Endothelial cell of umbilical vein (primary cell): ENCODE data around the gene GADL1. TPM values are rescaled to one million over a fixed set of nuclear protein-coding genes. Genes with fewer than 3 reads are reported as not detected.

Source experiments
- BruUV-seq: library from RNA; stranded (reverse); fragments of 400-500 nt; replicated peaks from 2 replicates; lab custom pipeline; 2021; lab: Mats Ljungman, UMichigan
- CTCF ChIA-PET: fragments of 300-600, 350-600 bp; sonication (Branson Sonifier 250); formaldehyde crosslinking; loops from one replicate; lab custom pipeline; 2021; ENCODE audit warnings: antibody characterized with exemption, inconsistent platforms; lab: Charles Lee
- POLR2A ChIA-PET: fragments of 300-600, 350-600 bp; sonication (Branson Sonifier 250); formaldehyde crosslinking; loops from one replicate; lab custom pipeline; 2021; ENCODE audit warnings: antibody characterized with exemption, inconsistent platforms; lab: Charles Lee
- DNase-seq: peaks from one replicate; pipeline ENCODE4 v3.0.0-alpha.2; 2011; ENCODE audit warnings: low read depth, low spot score
- FAIRE-seq: peaks from 2 replicates; lab custom pipeline; 2011; peaks lifted over from hg19 to GRCh38; lab: Jason Lieb, UNC
- H2AFZ ChIP-seq: 2 replicates; pipeline ENCODE4 v1.6.0; 2012; ENCODE audit warnings: low read depth, low read length, control low read depth, inconsistent platforms
- H3K27ac ChIP-seq: 2 replicates; pipeline ENCODE4 v1.5.1; 2011; ENCODE audit warnings: low read depth, mild to moderate bottlenecking, control low read depth, low read length, moderate library complexity; ENCODE audit not compliant: insufficient read depth
- H3K27me3 ChIP-seq, 2 experiments: 2 replicates each; pipeline versions ENCODE4 v1.6.0 to v1.6.1; 2011; ENCODE audit warnings: low read length in 2 of 2, mixed read lengths in 1 of 2; ENCODE audit not compliant: control insufficient read depth in 2 of 2, insufficient read depth in 2 of 2
- H3K36me3 ChIP-seq, 2 experiments: 2 replicates in 1 of 2; 3 replicates in 1 of 2; pipeline ENCODE4 v1.5.1; 2011; ENCODE audit warnings: low read length in 2 of 2, mild to moderate bottlenecking in 1 of 2, moderate library complexity in 1 of 2; ENCODE audit not compliant: control insufficient read depth in 2 of 2, insufficient read depth in 2 of 2; ENCODE audit errors: extremely low read depth in 1 of 2
- H3K4me1 ChIP-seq: 3 replicates; pipeline ENCODE4 v1.5.1; 2011; ENCODE audit warnings: mild to moderate bottlenecking, low read length; ENCODE audit not compliant: control insufficient read depth, insufficient read depth; ENCODE audit errors: extremely low read depth
- H3K4me2 ChIP-seq: 2 replicates; pipeline ENCODE4 v1.6.1; 2011; ENCODE audit warnings: low read length, control low read depth, mixed read lengths; ENCODE audit not compliant: insufficient read depth
- H3K4me3 ChIP-seq, 3 experiments: fragments of 200-600 bp in 1 of 3; sonication (generic), shearing (Covaris generic) in 1 of 3; replicated peaks in 1 of 3; 2 replicates each; pipeline ENCODE4 v1.5.1; 2011 to 2016; ENCODE audit warnings: control low read depth in 3 of 3, low read length in 3 of 3, mild to moderate bottlenecking in 2 of 3, inconsistent platforms in 1 of 3, low read depth in 1 of 3, moderate library complexity in 1 of 3; ENCODE audit not compliant: insufficient read depth in 1 of 3
- H3K79me2 ChIP-seq: 2 replicates; pipeline ENCODE4 v1.6.0; 2012; ENCODE audit warnings: low read length, inconsistent platforms; ENCODE audit not compliant: control insufficient read depth, insufficient read depth
- H3K9ac ChIP-seq: replicated peaks from 2 replicates; pipeline ENCODE3; 2011; ENCODE audit warnings: low read length, control low read depth; ENCODE audit not compliant: insufficient read depth; ENCODE audit errors: extremely low read depth
- H3K9me1 ChIP-seq: replicated peaks from 3 replicates; pipeline ENCODE4 v1.6.0; 2011; ENCODE audit warnings: mild to moderate bottlenecking, low read length; ENCODE audit not compliant: control insufficient read depth, insufficient read depth; ENCODE audit errors: extremely low read depth
- H3K9me3 ChIP-seq: replicated peaks from 2 replicates; pipeline ENCODE4 v1.5.1; 2012; ENCODE audit warnings: low read length, inconsistent platforms; ENCODE audit not compliant: control insufficient read depth, insufficient read depth
- H4K20me1 ChIP-seq: replicated peaks from 2 replicates; pipeline ENCODE3; 2011; ENCODE audit warnings: mild to moderate bottlenecking, low read length; ENCODE audit not compliant: control insufficient read depth, insufficient read depth; ENCODE audit errors: extremely low read depth
- CTCF ChIP-seq, 2 donors: IDR thresholded peaks; 1 replicate in 1 of 2; 2 replicates in 1 of 2; pipeline ENCODE4 v1.5.1; 2011; ENCODE audit warnings: low read length in 2 of 2, mild to moderate bottlenecking in 2 of 2, moderate library complexity in 2 of 2, control low read depth in 1 of 2, inconsistent platforms in 1 of 2, low read depth in 1 of 2; ENCODE audit not compliant: insufficient read depth in 1 of 2; ENCODE audit errors: extremely low read depth in 1 of 2
- EZH2 ChIP-seq: IDR thresholded peaks from 2 replicates; pipeline ENCODE4 v1.6.1; 2012; ENCODE audit warnings: borderline replicate concordance, low read depth, mild to moderate bottlenecking, moderate library complexity, low read length, inconsistent platforms; ENCODE audit not compliant: severe bottlenecking
- GATA2 ChIP-seq: IDR thresholded peaks from 2 replicates; pipeline ENCODE4 v1.7.0; 2011; ENCODE audit warnings: low read depth, mild to moderate bottlenecking, moderate library complexity, mixed read lengths, low read length; ENCODE audit not compliant: insufficient read length, insufficient read depth
- JUN ChIP-seq: IDR thresholded peaks from 2 replicates; pipeline ENCODE4 v1.6.1; 2011; ENCODE audit warnings: borderline replicate concordance, low read depth; ENCODE audit not compliant: insufficient read length, insufficient read depth
- MAX ChIP-seq: IDR thresholded peaks from 2 replicates; pipeline ENCODE4 v1.6.1; 2011; ENCODE audit not compliant: insufficient read depth, insufficient read length
- POLR2AphosphoS5 ChIP-seq: IDR thresholded peaks from 2 replicates; pipeline ENCODE4 v1.6.1; 2012; ENCODE audit warnings: low read depth, mild to moderate bottlenecking, control low read depth, low read length, moderate library complexity; ENCODE audit not compliant: insufficient read depth
- dilution Hi-C: fragments of 300-500 bp; cut with MboI; formaldehyde crosslinking; loops from one replicate; pipeline ENCODE4 v1.15.0; 2019; ENCODE audit warnings: low sequenced_read_pairs; ENCODE audit not compliant: extremely low pct_ligation_motif_present
- intact Hi-C: fragments of 100-400 bp; cut with micrococcal nuclease; formaldehyde crosslinking; loops from one replicate; pipeline ENCODE4 v1.10.0; 2022
- polyA plus RNA-seq, 4 experiments: library from polyadenylated mRNA; depleted of rRNA in 3 of 4; stranded (reverse) in 3 of 4; unstranded in 1 of 4; fragments of >200 nt; gene quantifications; 2 replicates each; pipeline versions ENCODE4 v1.2.1 to v1.2.3, GENCODE V29; 2011 to 2012; ENCODE audit warnings: missing spikeins in 1 of 4
- total RNA-seq: library from RNA; stranded (reverse); gene quantifications from 2 replicates; pipeline ENCODE4 v1.2.3, GENCODE V29; 2021

GADL1 gene
- total and polyA plus RNA-seq, 2 donors (not counting 3 experiments of a cell fraction or from before 2014, with no cell fraction given): not detected

GRCh38 chr3:30775040-30775439, 119.4 kb downstream of the GADL1 start:
- H3K9me1 ChIP-seq: no peaks in the 10 kb centered on the region
- POLR2A ChIA-PET: no interaction called here
- no peaks in the 10 kb centered on the region for H4K20me1 ChIP-seq
- H3K4me1 ChIP-seq: peaks cover 7% of the 10 kb centered on the region
- intact Hi-C loops (no loop called here), dilution Hi-C loops (no loop called here)
- CTCF ChIA-PET: no interaction called here
- DNase-seq: no peak
- TF ChIP-seq CTCF (IDR thresholded peaks at IDR 0.05; ENCODE audit: extremely low read depth in 1 of 2, insufficient read depth in 1 of 2, low read depth in 1 of 2, low read length in 2 of 2) (no peak), MAX (no peak), JUN (no peak), POLR2AphosphoS5 (no peak), GATA2 (no peak), EZH2 (no peak)
- no peaks in the 10 kb centered on the region for H3K36me3 ChIP-seq
- no peaks in the 10 kb centered on the region for H3K79me2 ChIP-seq
- H3K27me3 ChIP-seq: peaks cover 0 to under 1% of the 10 kb centered on the region in 2 experiments
- H3K4me3 ChIP-seq: no peak overlapping the region
- no peak overlapping the region for H2AFZ ChIP-seq
- no peak for FAIRE-seq
- no TSS peak for BruUV-seq
- no peak overlapping the region for H3K9ac ChIP-seq
- H3K27ac ChIP-seq: no peak overlapping the region
- no peak overlapping the region for H3K4me2 ChIP-seq
- no peaks in the 10 kb centered on the region for H3K9me3 ChIP-seq
